Measurements from ENCODE around the gene PARVG. TPM values are rescaled to one million over a fixed set of nuclear protein-coding genes. Genes with fewer than 3 reads are reported as not detected.
"Not testable (repeated sequence)": the region's sequence is repeated elsewhere in the genome, so short reads cannot be mapped to it uniquely, and the experiment has no call there.

Gene PARVG
- total RNA-seq, 1 donor from 2014 or later, result 50.6 TPM

- H3K4me3 Mint-ChIP-seq, result no peak overlapping the region
- no peak for DNase-seq (ENCODE audit: low spot score)
- H3K9me3 Mint-ChIP-seq, result no peaks in the 10 kb centered on the region
- intact Hi-C loops (cut with micrococcal nuclease), result no loop called here
- H3K36me3 Mint-ChIP-seq (ENCODE audit: low read depth), result no peaks in the 10 kb centered on the region
- H3K27ac Mint-ChIP-seq, result no peak overlapping the region
- no peaks in the 10 kb centered on the region for H3K4me1 Mint-ChIP-seq (ENCODE audit: low read depth)
- H3K27me3 Mint-ChIP-seq (ENCODE audit: insufficient read depth), result peaks cover 15% of the 10 kb centered on the region
Observed at GRCh38 chr22:44237290-44237689, 56.6 kb downstream of the PARVG start.

- H3K4me3 Mint-ChIP-seq; intact Hi-C loops (cut with micrococcal nuclease); H3K9me3 Mint-ChIP-seq; H3K27ac Mint-ChIP-seq; DNase-seq (ENCODE audit: low spot score); H3K4me1 Mint-ChIP-seq (ENCODE audit: low read depth); H3K36me3 Mint-ChIP-seq (ENCODE audit: low read depth): not testable (repeated sequence)
- peaks cover 15% of the 10 kb centered on the region for H3K27me3 Mint-ChIP-seq (ENCODE audit: insufficient read depth)
Observed at GRCh38 chr22:44241121-44241520, 60.4 kb downstream of the PARVG start.

GRCh38 chr22:44242946-44243724 lies 62.4 kb downstream of the PARVG start:
- intact Hi-C loops (cut with micrococcal nuclease), result no loop called here
- H3K27me3 Mint-ChIP-seq (ENCODE audit: insufficient read depth), result peaks cover 13% of the 10 kb centered on the region
- no peak overlapping the region for H3K27ac Mint-ChIP-seq
- no peaks in the 10 kb centered on the region for H3K4me1 Mint-ChIP-seq (ENCODE audit: low read depth)
- no peaks in the 10 kb centered on the region for H3K9me3 Mint-ChIP-seq
- no peak for DNase-seq (ENCODE audit: low spot score)
- no peak overlapping the region for H3K4me3 Mint-ChIP-seq
- H3K36me3 Mint-ChIP-seq (ENCODE audit: low read depth), result no peaks in the 10 kb centered on the region

- no peak overlapping the region for H3K27ac Mint-ChIP-seq
Observed at GRCh38 chr22:44243761-44244160, 63.0 kb downstream of the PARVG start.

GRCh38 chr22:44244265-44244822 lies 63.6 kb downstream of the PARVG start:
- Mint-ChIP-seq H3K9me3 (peaks cover 4% of the 10 kb centered on the region), H3K4me3 (no peak overlapping the region), H3K27ac (no peak overlapping the region), H3K4me1 (ENCODE audit: low read depth) (no peaks in the 10 kb centered on the region), H3K27me3 (ENCODE audit: insufficient read depth) (peaks cover 9% of the 10 kb centered on the region), H3K36me3 (ENCODE audit: low read depth) (no peaks in the 10 kb centered on the region)
- intact Hi-C loops (cut with micrococcal nuclease), result no loop called here
- DNase-seq (ENCODE audit: low spot score), result no peak

More at GRCh38 chr22:44243761-44244160, 63.0 kb downstream of the PARVG start:
- Mint-ChIP-seq H3K27me3 (ENCODE audit: insufficient read depth) (peaks cover 13% of the 10 kb centered on the region), H3K4me3 (no peak overlapping the region), H3K9me3 (no peaks in the 10 kb centered on the region), H3K4me1 (ENCODE audit: low read depth) (no peaks in the 10 kb centered on the region), H3K36me3 (ENCODE audit: low read depth) (no peaks in the 10 kb centered on the region)
- intact Hi-C loops (cut with micrococcal nuclease), result no loop called here
- DNase-seq (ENCODE audit: low spot score), result no peak

- H3K27ac Mint-ChIP-seq, result no peak overlapping the region
Observed at GRCh38 chr22:44245438-44245837, 64.7 kb downstream of the PARVG start.

GRCh38 chr22:44245867-44246266 lies 65.1 kb downstream of the PARVG start:
- no peaks in the 10 kb centered on the region for H3K36me3 Mint-ChIP-seq (ENCODE audit: low read depth)
- H3K4me1 Mint-ChIP-seq (ENCODE audit: low read depth), result no peaks in the 10 kb centered on the region
- peaks cover 8% of the 10 kb centered on the region for H3K27me3 Mint-ChIP-seq (ENCODE audit: insufficient read depth)
- no peak overlapping the region for H3K27ac Mint-ChIP-seq
- DNase-seq (ENCODE audit: low spot score), result no peak
- H3K4me3 Mint-ChIP-seq, result no peak overlapping the region
- intact Hi-C loops (cut with micrococcal nuclease), result no loop called here
- peaks cover 16% of the 10 kb centered on the region for H3K9me3 Mint-ChIP-seq

More at GRCh38 chr22:44245438-44245837, 64.7 kb downstream of the PARVG start:
- no peak overlapping the region for H3K4me3 Mint-ChIP-seq
- no peak for DNase-seq (ENCODE audit: low spot score)
- H3K4me1 Mint-ChIP-seq (ENCODE audit: low read depth), result no peaks in the 10 kb centered on the region
- no peaks in the 10 kb centered on the region for H3K36me3 Mint-ChIP-seq (ENCODE audit: low read depth)
- intact Hi-C loops (cut with micrococcal nuclease), result no loop called here
- H3K27me3 Mint-ChIP-seq (ENCODE audit: insufficient read depth), result peaks cover 8% of the 10 kb centered on the region
- H3K9me3 Mint-ChIP-seq, result peaks cover 14% of the 10 kb centered on the region

GRCh38 chr22:44246615-44247326 lies 66.0 kb downstream of the PARVG start:
- no peak for DNase-seq (ENCODE audit: low spot score)
- peaks cover 16% of the 10 kb centered on the region for H3K9me3 Mint-ChIP-seq
- no peaks in the 10 kb centered on the region for H3K36me3 Mint-ChIP-seq (ENCODE audit: low read depth)
- H3K4me1 Mint-ChIP-seq (ENCODE audit: low read depth), result no peaks in the 10 kb centered on the region
- no peak overlapping the region for H3K4me3 Mint-ChIP-seq
- H3K27me3 Mint-ChIP-seq (ENCODE audit: insufficient read depth), result peaks cover 3% of the 10 kb centered on the region
- H3K27ac Mint-ChIP-seq, result no peak overlapping the region
- intact Hi-C loops (cut with micrococcal nuclease), result no loop called here

GRCh38 chr22:44247346-44247745 lies 66.6 kb downstream of the PARVG start:
- peaks cover 6% of the 10 kb centered on the region for H3K27me3 Mint-ChIP-seq (ENCODE audit: insufficient read depth)
- H3K9me3 Mint-ChIP-seq, result peaks cover 16% of the 10 kb centered on the region
- no peak for DNase-seq (ENCODE audit: low spot score)
- no peak overlapping the region for H3K27ac Mint-ChIP-seq
- H3K4me3 Mint-ChIP-seq, result no peak overlapping the region
- H3K4me1 Mint-ChIP-seq (ENCODE audit: low read depth), result no peaks in the 10 kb centered on the region
- no peaks in the 10 kb centered on the region for H3K36me3 Mint-ChIP-seq (ENCODE audit: low read depth)
- intact Hi-C loops (cut with micrococcal nuclease), result no loop called here

- Mint-ChIP-seq H3K4me1 (ENCODE audit: low read depth) (no peaks in the 10 kb centered on the region), H3K4me3 (no peak overlapping the region), H3K9me3 (peaks cover 16% of the 10 kb centered on the region), H3K27ac (no peak overlapping the region), H3K27me3 (ENCODE audit: insufficient read depth) (peaks cover 6% of the 10 kb centered on the region), H3K36me3 (ENCODE audit: low read depth) (no peaks in the 10 kb centered on the region)
- intact Hi-C loops (cut with micrococcal nuclease), result no loop called here
- DNase-seq (ENCODE audit: low spot score), result no peak
Observed at GRCh38 chr22:44247923-44248892, 67.5 kb downstream of the PARVG start.

- intact Hi-C loops (cut with micrococcal nuclease), result no loop called here
Observed at GRCh38 chr22:44248926-44249325, 68.2 kb downstream of the PARVG start.

GRCh38 chr22:44249376-44250147 lies 68.8 kb downstream of the PARVG start:
- Mint-ChIP-seq H3K4me1 (ENCODE audit: low read depth) (no peaks in the 10 kb centered on the region), H3K27me3 (ENCODE audit: insufficient read depth) (peaks cover 7% of the 10 kb centered on the region)
- intact Hi-C loops (cut with micrococcal nuclease), result no loop called here

More at GRCh38 chr22:44248926-44249325, 68.2 kb downstream of the PARVG start:
- no peak for DNase-seq (ENCODE audit: low spot score)
- H3K36me3 Mint-ChIP-seq (ENCODE audit: low read depth), result no peaks in the 10 kb centered on the region
- H3K27me3 Mint-ChIP-seq (ENCODE audit: insufficient read depth), result peaks cover 7% of the 10 kb centered on the region
- H3K4me3 Mint-ChIP-seq, result no peak overlapping the region
- H3K27ac Mint-ChIP-seq, result no peak overlapping the region
- peaks cover 16% of the 10 kb centered on the region for H3K9me3 Mint-ChIP-seq
- no peaks in the 10 kb centered on the region for H3K4me1 Mint-ChIP-seq (ENCODE audit: low read depth)

More at GRCh38 chr22:44249376-44250147, 68.8 kb downstream of the PARVG start:
- Mint-ChIP-seq H3K4me3 (no peak overlapping the region), H3K36me3 (ENCODE audit: low read depth) (no peaks in the 10 kb centered on the region), H3K27ac (no peak overlapping the region), H3K9me3 (peaks cover 16% of the 10 kb centered on the region)
- no peak for DNase-seq (ENCODE audit: low spot score)

Measured in activated T-helper 1 cell treated with anti-CD3 and anti-CD28 coated beads, Interleukin-12 subunit alpha, Interleukin-12 subunit beta, Interleukin-2, Interleukin-4 antibody, amounts not matched to agents 30 ng/mL and 10 ng/mL and 1 ng/mL, durations not matched to agents 14 hours and 24 hours and 36 hours (primary cell).